Activated CD4-positive, alpha-beta T cell treated with anti-CD3 and anti-CD28 coated beads, Interleukin-2, amount 10 ng/mL, durations not matched to agents 7 days and 5 days (primary cell): Measurements from ENCODE around the gene LRRC47. TPM values are rescaled to one million over a fixed set of nuclear protein-coding genes. Genes with fewer than 3 reads are reported as not detected.

Experiments used
- total RNA-seq, 2 experiments: library from RNA; stranded (reverse); gene quantifications; one replicate each; pipeline ENCODE4 v1.2.3, GENCODE V29; 2021

LRRC47 gene
- total RNA-seq, 2 experiments from 2014 or later = 37.7 to 42.7 TPM

Other genes starting within 250 kb of the LRRC47 start
- 10 to 100 TPM; 20.7 to 26.6 TPM for gene MEGF6, start 185.0 kb downstream of the LRRC47 start, total RNA-seq
- 10 to 100 TPM; 13.6 to 14.7 TPM for gene TPRG1L, start 171.5 kb downstream of the LRRC47 start, total RNA-seq
- gene WRAP73, start 146.4 kb downstream of the LRRC47 start, total RNA-seq = 10 to 100 TPM; 32.6 to 34.8 TPM
- 1 to 10 TPM; 2.0 to 2.5 TPM for gene TP73, start 144.0 kb downstream of the LRRC47 start, total RNA-seq
- not detected for gene CCDC27, start 44.0 kb downstream of the LRRC47 start, total RNA-seq
- under 1 TPM in 1 of 2 experiments, not detected in 1; 0.71 TPM for gene SMIM1, start 23.7 kb downstream of the LRRC47 start, total RNA-seq
- 10 to 100 TPM; 43.8 to 50.1 TPM for gene CEP104, start 60.7 kb upstream of the LRRC47 start, total RNA-seq
- gene DFFB, start 61.0 kb upstream of the LRRC47 start, total RNA-seq = 10 to 100 TPM; 10.6 to 12.5 TPM
- gene C1orf174, start 103.8 kb upstream of the LRRC47 start, total RNA-seq = 10 to 100 TPM; 29.4 to 31.1 TPM